ENCODE measurements around the gene C12orf43. TPM values are rescaled to one million over a fixed set of nuclear protein-coding genes. Genes with fewer than 3 reads are reported as not detected.

The C12orf43 gene
- total and polyA plus RNA-seq, 9 donors, result 10.6 to 22.9 (median 16.4) TPM

DNA sequence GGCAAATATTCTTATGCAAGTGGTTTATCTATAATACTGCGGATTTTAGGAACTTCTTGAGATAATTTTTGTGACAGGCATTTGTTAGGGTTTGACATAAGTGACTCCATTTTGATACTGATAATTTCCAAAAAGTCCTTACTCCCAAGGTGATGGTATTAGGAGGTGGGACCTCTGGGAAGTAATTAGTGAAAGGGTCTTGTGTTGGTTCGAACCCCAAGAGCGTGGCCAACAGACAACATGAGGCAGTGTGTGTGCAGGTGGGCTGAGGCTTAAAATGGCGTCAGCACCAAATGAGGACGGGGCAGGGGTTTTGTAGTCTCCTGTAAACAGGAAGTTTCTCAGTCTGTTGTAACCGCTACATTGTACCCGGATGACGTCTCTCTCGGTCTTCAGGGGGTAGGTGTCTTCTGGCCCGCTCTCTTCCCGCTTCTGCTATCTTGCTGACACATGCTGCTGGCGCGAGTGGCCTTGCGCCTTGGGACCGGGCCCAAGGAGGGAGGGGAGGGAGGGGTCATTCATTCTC, 1.7 kb upstream of the C12orf43 start:
- no peak for DNase-seq
- intact Hi-C loops (cut with DNase I), result no loop called here
- Histone ChIP-seq H3K27ac (no peak overlapping the region), H3K27me3 (no peaks in the 10 kb centered on the region), H3K9me3 (no peaks in the 10 kb centered on the region), H3K36me3 (no peaks in the 10 kb centered on the region), H3K4me1 (ENCODE audit: insufficient read depth) (no peaks in the 10 kb centered on the region), H3K4me3 (no peak overlapping the region)
- WGBS, 3 donors, result 90 to 91% (median 91%) methylated on average over 15 of the region's 15 CpGs
- TF ChIP-seq EP300 (IDR thresholded peaks at IDR 0.05) (no peak), POLR2A (IDR thresholded peaks at IDR 0.05) (no peak)
- TF ChIP-seq, protein P1, sequence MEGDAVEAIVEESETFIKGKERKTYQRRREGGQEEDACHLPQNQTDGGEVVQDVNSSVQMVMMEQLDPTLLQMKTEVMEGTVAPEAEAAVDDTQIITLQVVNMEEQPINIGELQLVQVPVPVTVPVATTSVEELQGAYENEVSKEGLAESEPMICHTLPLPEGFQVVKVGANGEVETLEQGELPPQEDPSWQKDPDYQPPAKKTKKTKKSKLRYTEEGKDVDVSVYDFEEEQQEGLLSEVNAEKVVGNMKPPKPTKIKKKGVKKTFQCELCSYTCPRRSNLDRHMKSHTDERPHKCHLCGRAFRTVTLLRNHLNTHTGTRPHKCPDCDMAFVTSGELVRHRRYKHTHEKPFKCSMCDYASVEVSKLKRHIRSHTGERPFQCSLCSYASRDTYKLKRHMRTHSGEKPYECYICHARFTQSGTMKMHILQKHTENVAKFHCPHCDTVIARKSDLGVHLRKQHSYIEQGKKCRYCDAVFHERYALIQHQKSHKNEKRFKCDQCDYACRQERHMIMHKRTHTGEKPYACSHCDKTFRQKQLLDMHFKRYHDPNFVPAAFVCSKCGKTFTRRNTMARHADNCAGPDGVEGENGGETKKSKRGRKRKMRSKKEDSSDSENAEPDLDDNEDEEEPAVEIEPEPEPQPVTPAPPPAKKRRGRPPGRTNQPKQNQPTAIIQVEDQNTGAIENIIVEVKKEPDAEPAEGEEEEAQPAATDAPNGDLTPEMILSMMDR (IDR thresholded peaks at IDR 0.05), result no peak

DNA sequence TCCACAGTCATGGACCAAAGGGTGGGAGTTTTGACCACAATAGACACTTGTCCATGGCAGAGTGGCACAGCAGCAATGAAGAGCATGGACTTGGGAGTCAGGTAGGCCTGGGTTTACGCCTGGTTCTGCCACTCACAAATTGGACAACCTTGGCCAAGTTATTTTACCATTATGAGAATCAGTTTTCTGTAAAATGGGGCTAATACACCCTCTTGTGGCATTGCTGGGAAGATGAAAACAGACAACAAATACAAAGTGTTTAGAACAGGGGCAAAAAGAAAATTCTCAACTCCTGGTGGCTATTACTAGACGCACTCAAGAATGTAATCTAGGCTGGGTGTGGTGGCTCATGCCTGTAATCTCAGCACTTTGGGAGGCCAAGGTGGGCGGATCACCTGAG, 2.6 kb downstream of the C12orf43 start:
- Histone ChIP-seq H3K4me1 (ENCODE audit: insufficient read depth) (no peaks in the 10 kb centered on the region), H3K27ac (no peak overlapping the region), H3K4me3 (no peak overlapping the region), H3K27me3 (no peaks in the 10 kb centered on the region), H3K9me3 (no peaks in the 10 kb centered on the region), H3K36me3 (no peaks in the 10 kb centered on the region)
- TF ChIP-seq POLR2A (IDR thresholded peaks at IDR 0.05) (no peak), EP300 (IDR thresholded peaks at IDR 0.05) (no peak)
- TF ChIP-seq, protein P1 (IDR thresholded peaks at IDR 0.05), result no peak
- intact Hi-C loops (cut with DNase I), result no loop called here
- DNase-seq, result no peak
- 81 to 86% (median 85%) methylated on average over 3 of the region's 3 CpGs for WGBS, 3 donors

DNA sequence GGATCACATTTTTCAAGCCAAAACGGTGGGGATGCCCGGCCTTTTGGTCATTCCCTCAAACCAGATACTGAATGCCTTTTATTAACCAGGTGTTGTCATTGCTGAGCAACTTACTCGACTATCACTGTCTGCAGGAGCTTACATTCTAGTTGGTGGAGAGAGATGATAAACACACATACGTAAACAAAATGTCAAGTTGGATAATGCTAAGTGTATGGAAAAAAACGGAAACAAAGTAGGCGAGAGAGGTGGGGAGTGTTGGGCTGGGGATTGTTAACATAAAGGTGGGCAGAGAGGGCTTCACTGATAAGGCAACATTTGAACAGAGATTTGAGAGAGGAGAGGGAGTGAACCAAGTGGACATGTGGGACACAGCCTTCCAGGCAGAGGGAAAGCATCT, 4.5 kb downstream of the C12orf43 start:
- no peak overlapping the region for H3K27ac ChIP-seq
- H3K4me3 ChIP-seq, result no peak overlapping the region
- no peaks in the 10 kb centered on the region for H3K36me3 ChIP-seq
- intact Hi-C loops (cut with DNase I), result no loop called here
- DNase-seq, result no peak
- WGBS, 3 donors, result 78 to 82% (median 78%) methylated on average over 6 of the region's 6 CpGs
- no peaks in the 10 kb centered on the region for H3K9me3 ChIP-seq
- H3K27me3 ChIP-seq, result no peaks in the 10 kb centered on the region
- TF ChIP-seq EP300 (IDR thresholded peaks at IDR 0.05) (no peak), POLR2A (IDR thresholded peaks at IDR 0.05) (no peak)
- TF ChIP-seq, protein P1 (IDR thresholded peaks at IDR 0.05), result no peak
- no peaks in the 10 kb centered on the region for H3K4me1 ChIP-seq (ENCODE audit: insufficient read depth)

DNA sequence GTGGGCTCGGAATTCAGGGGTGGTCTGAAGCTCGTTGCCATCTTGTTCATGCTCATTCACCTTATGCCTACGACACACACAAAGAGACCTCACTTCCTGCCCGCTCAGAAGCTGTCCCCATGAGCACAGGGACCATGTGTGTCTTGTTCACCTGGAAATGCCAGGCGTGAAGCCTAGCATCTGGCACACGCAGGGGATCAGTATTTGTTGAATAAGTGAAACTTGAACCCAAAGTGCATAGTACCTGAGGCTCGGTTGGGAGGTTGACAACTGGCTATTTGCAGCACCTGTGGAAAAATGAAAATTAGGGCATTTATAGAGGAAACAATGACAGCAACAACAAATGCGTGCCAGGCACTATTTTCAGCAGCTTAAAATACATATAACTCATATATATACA, 5.4 kb downstream of the C12orf43 start:
- no peaks in the 10 kb centered on the region for H3K36me3 ChIP-seq
- intact Hi-C loops (cut with DNase I), result no loop called here
- no peak overlapping the region for H3K27ac ChIP-seq
- no peaks in the 10 kb centered on the region for H3K9me3 ChIP-seq
- H3K4me1 ChIP-seq (ENCODE audit: insufficient read depth), result no peaks in the 10 kb centered on the region
- no peak for DNase-seq
- TF ChIP-seq, protein P1 (IDR thresholded peaks at IDR 0.05), result no peak
- no peak for TF ChIP-seq POLR2A (IDR thresholded peaks at IDR 0.05)
- no peak for TF ChIP-seq EP300 (IDR thresholded peaks at IDR 0.05)
- H3K4me3 ChIP-seq, result no peak overlapping the region
- H3K27me3 ChIP-seq, result no peaks in the 10 kb centered on the region
- 90 to 92% (median 90%) methylated on average over 8 of the region's 8 CpGs for WGBS, 3 donors
